DMS53 treated with DMSO at 0.1 percent for 48 hours (cell line): ENCODE data around the gene STX8.

Experiments
- DNase-seq: peaks from one replicate; lab custom pipeline; 2025; ENCODE audit not compliant: unreplicated experiment; lab: John Stamatoyannopoulos, UW

The STX8 gene

GRCh38 chr17:9242983-9243382 lies 332.6 kb downstream of the STX8 start:
- DNase-seq: no peak

- DNase-seq: no peak
Measured at GRCh38 chr17:9242497-9242881, 333.1 kb downstream of the STX8 start.

GRCh38 chr17:9241774-9242496 lies 333.7 kb downstream of the STX8 start:
- DNase-seq: no peak

- no peak for DNase-seq
Measured at GRCh38 chr17:9241371-9241712, 334.3 kb downstream of the STX8 start.

DNA sequence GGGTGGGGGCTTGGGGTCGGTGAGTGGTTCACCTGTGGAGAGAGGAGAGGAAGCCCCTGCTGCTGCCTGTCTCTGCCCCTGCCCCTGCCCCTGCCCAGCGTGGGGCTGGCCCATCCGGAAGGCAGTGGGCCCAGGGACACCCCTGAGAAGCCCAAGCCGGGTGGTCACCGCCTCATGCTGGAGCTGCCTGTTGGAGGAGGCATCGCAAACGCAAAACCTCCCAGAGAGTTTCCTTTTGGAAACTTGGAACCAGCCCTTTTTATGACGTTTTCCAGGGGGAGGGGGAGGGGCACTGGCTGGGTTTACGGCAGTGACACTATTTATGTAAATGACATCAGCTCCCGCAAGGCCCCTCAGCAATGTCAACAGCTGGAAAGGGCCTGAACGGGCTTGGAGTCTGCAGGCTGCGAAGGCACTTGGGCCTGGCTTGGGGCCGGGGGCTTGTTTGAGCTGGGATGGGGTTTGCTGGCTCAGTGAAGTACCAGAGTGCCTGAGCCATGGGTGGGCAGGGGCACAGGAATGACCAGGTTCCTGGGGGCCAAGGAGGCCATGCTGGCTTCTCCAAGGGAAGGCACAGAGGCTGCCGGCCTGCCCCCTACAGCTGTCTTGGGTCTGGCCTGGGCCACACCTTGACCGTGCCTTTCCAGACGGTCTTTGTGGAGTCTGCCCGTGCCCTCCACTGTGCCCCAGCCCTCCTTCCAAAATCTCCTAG lies 334.8 kb downstream of the STX8 start:
- DNase-seq: peak; percentile 22

DNA sequence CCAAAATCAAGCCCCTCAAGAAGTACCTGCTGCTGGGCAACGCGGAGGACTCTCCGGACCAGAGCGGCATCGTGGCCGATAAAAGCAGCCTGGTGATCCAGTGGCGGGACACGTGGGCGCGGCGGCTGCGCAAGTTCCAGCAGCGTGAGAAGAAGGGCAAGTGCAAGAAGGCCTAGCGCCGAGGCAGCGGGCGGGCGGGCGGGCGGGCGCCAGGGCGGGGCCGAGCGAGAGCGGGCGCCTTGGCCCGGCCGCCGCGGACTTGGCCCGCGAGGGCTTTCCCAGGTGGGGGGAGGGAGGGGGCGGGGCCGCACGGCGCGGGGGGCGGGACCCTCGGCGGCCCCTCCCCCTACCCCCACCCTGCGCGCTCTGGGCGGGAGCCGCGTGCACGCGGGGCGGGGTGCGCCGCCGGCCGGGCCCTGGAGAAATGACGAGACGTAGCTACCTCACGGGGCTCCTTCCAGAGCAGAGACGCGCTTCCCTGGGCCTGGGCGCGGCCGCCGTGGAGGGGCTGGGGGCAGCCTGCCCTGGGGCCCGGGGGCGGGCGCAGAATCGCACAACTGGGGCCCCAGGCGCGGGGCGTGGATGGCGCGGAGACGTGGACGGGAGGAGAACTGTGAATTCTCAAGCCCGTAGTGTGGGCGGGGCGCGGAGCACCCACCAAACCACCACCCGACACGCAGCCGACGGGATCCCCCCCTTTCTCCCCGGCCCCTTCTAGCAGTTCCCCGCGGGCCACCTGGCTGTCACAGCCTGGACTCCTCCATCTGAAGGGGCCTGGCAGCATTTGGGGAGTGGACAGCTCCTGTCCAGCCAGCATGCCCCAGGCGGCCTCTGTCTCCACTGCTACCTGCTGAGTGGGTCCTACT lies 335.6 kb downstream of the STX8 start:
- peak; percentile 44 for DNase-seq

GRCh38 chr17:9239246-9239792 lies 336.3 kb downstream of the STX8 start:
- DNase-seq: no peak

GRCh38 chr17:9238340-9239245 lies 337.0 kb downstream of the STX8 start:
- DNase-seq: no peak

DNA sequence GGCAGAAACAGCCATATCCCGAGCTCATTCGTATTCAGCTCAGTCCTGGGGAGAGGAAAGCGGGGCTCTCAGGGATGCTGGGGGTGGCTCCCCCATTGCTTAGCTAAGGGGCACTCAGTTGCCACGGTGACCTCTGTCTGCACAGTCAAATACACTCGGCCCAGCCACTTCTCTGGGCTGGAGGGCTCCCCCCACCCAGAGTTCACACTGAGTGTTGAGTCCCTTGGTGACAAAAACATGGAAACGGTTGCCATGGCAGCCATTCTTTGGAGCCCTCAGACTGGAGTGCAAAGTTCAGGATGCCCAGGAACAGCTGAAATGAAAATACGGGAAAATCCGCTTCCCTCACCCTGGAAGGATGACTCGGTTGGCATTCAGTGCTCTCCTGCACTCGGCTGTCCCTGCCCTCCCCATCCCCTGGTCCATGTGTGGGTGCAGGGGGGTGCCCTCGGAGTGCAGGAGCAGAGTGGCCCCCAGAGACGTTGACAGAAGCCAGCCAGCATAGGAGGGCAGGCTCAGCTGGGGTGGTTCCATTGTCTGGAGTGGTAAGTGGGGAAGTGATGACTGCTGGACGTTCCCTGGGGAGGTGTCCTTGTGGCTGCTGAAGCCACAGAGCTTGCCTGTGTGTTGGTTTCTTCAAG lies 337.8 kb downstream of the STX8 start:
- no peak for DNase-seq

- no peak for DNase-seq
Measured at GRCh38 chr17:9237053-9237410, 338.6 kb downstream of the STX8 start.

- no peak for DNase-seq
Measured at GRCh38 chr17:9236286-9237052, 339.2 kb downstream of the STX8 start.

- DNase-seq: no peak
Measured at GRCh38 chr17:9235346-9235745, 340.3 kb downstream of the STX8 start.

GRCh38 chr17:9234389-9234945 lies 341.2 kb downstream of the STX8 start:
- DNase-seq: no peak

DNA sequence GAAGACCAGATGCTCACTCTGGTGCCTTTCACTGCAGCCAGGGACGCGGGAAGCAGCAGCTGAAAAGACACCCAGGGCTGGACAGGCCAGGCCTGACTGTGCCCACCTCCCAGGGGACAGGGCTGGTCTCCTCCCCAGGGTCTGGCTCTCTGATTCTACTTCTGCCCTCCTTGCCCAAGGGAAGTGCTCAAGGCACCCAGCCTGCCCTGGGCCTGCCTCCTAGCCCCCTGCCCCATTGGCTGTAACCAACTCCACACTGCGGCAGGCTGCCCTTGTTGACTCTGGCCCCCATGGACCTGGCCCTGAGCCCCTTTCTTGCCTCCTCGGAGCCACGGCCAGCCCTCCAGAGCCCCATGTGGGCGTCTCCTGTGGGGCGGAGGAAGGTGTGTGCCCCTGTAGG lies 341.9 kb downstream of the STX8 start:
- DNase-seq: no peak

DNA sequence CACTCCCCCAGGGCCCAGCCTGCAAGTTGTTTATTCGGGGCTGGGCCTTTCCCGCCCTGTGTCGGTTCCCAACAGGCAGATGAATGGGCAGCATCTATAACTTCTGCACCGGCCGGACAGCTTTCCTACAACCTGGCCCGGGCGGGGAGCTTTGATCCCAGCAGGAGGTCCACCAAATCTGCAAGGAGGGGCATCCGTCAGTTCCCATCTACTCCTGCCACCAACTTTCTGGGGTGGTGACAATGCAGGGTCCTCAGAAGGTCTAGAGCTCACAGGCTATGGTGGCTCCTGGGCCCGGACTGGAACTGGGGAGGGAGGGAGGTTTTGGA lies 342.4 kb downstream of the STX8 start:
- DNase-seq: no peak

DNA sequence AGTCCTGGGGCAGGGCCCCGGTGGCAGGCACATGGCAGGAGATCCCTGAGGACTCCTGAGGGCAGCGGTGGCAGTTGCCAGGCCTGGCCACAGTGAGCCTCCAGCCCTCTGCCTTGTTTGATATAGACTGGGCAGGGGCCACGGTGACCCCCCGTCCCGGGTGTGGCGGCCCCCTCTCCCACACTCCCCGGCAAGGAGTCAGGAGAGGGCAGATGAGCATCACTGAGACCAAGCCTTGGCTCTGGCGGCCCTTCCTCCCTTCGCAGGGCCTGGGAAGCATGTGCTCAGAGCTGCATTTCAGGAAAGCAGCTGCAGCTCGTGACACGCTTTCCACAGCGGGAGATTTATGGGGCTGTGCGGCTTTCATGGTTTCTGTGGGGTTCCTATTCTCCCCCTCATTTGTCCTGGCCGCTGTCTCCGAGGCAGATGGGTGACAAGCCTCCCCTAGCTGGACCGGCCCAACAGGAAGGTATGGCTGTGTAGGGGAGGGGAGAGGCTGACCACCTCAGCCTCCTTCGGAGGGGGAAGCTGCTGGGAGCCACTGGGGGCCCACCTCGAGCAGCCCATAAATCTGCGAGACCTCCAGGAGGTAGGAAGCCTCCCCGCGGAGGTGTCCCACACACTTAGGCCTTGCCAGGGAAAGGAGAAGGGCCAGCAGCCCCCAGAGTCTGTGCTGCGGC lies 342.9 kb downstream of the STX8 start:
- no peak for DNase-seq

DNA sequence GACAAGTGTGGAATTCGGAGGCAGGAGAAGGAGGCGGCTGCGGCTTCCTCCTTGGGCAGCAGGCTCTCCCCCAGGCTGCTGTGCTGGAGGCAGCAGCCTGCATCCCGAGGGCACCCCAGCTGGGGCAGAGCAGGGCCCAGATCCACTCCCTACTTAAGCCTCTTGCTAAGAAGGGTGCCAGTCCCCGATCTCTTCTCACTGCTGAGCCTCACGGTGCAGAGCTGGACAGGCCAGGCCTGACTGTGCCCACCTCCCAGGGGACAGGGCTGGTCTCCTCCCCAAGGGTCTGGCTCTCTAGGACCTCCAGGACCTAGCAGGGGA lies 343.5 kb downstream of the STX8 start:
- DNase-seq: no peak

DNA sequence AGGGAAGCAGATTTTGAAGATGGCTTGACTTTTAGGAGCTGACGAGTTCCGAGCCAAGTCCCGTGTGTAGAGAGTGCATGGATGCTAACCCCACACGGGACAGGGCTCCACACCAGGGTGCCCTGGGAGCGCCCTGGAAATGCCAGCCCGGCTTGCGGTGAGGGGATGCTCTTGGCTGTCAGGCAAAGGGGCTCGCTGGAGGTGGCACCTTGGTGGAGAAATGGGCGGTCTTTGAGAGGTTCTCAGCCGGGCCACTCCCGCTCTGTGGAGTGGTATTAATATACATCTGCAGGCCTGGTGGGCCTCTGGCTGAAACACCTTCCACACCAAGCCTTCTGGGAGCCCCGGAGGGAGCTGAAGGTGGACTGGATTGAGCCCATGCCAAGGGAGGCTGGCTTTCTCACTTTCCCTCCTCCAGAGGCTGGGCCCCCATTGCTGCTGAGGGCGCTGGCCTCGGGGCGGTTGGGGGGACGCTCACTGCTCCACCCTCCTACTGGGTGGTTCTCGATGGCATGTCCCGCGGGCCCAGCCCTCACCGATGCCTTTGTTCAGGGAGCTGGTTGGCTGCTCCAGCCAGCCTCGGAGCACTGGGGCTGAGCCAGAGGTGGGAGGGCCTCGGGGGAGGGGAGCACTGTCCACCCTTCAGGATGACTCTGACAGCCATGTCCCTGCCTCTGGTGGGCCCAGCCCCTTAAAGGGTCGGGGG lies 344.0 kb downstream of the STX8 start:
- DNase-seq: no peak
